GM12892 (cell line): ENCODE results near the gene EXT2.

ENCODE experiments used
- POLR2AphosphoS5 ChIP-seq: IDR thresholded peaks from 2 replicates; pipeline ENCODE4 v1.6.1; 2011; ENCODE audit warnings: low read depth, low read length, control low read depth
- TAF1 ChIP-seq: IDR thresholded peaks from 2 replicates; pipeline ENCODE4 v1.6.1; 2011; ENCODE audit warnings: low read depth, mild to moderate bottlenecking, control low read depth, low read length, borderline replicate concordance

GRCh38 chr11:44275961-44276550, 180.6 kb downstream of the EXT2 start:
- TF ChIP-seq POLR2AphosphoS5 (no peak), TAF1 (no peak)
